GM23338 (cell line): ENCODE results near the gene SMC2. TPM values are rescaled to one million over a fixed set of nuclear protein-coding genes. Genes with fewer than 3 reads are reported as not detected.
A peak's percentile ranks its signal among the peaks of the same experiment; 100 is the strongest.

ENCODE experiments used
- ATAC-seq: fragments of 200-7000 bp; cut with Tn5 transposase; 3 replicates; pipeline ENCODE4 v1.9.1; 2020
- DNase-seq: peaks from one replicate; pipeline ENCODE4 v3.0.0-alpha.2; 2015; ENCODE audit warnings: low spot score
- H2AFZ ChIP-seq: fragments of 200-600 bp; sonication (generic); 2 replicates; pipeline ENCODE4 v1.8.0; 2016; ENCODE audit warnings: antibody characterized with exemption, mild to moderate bottlenecking, moderate library complexity
- H3F3A ChIP-seq: fragments of 200-600 bp; sonication (generic); replicated peaks from 2 replicates; pipeline ENCODE4 v1.8.0; 2017; ENCODE audit warnings: antibody characterized with exemption, mixed run types, low read depth
- H3K27ac ChIP-seq: fragments of 200-600 bp; sonication (generic); 2 replicates; pipeline ENCODE4 v1.6.1; 2016; ENCODE audit warnings: low read depth
- H3K27me3 ChIP-seq: fragments of 200-600 bp; sonication (generic); 2 replicates; pipeline ENCODE4 v1.8.0; 2016; ENCODE audit warnings: mild to moderate bottlenecking, mixed run types, moderate library complexity; ENCODE audit not compliant: insufficient read depth
- H3K36me3 ChIP-seq: fragments of 200-600 bp; sonication (generic); 2 replicates; pipeline ENCODE4 v1.8.0; 2016; ENCODE audit warnings: mild to moderate bottlenecking; ENCODE audit not compliant: insufficient read depth
- H3K4me1 ChIP-seq: fragments of 200-600 bp; sonication (generic); 2 replicates; pipeline ENCODE4 v1.8.0; 2016; ENCODE audit warnings: mild to moderate bottlenecking, moderate library complexity; ENCODE audit not compliant: insufficient read depth
- H3K4me2 ChIP-seq: fragments of 200-600 bp; sonication (generic); 2 replicates; pipeline ENCODE4 v1.7.1; 2017; ENCODE audit warnings: mixed run types
- H3K4me3 ChIP-seq: fragments of 200-600 bp; sonication (generic); 2 replicates; pipeline ENCODE4 v1.6.1; 2016; ENCODE audit warnings: mixed run types
- H3K79me2 ChIP-seq: fragments of 200-600 bp; sonication (generic); replicated peaks from 2 replicates; pipeline ENCODE4 v1.8.0; 2017; ENCODE audit warnings: mild to moderate bottlenecking; ENCODE audit not compliant: insufficient read depth
- H3K9me2 ChIP-seq: fragments of 200-600 bp; sonication (generic); 2 replicates; pipeline ENCODE4 v1.8.0; 2017; ENCODE audit not compliant: insufficient read depth
- H4K20me1 ChIP-seq: fragments of 200-600 bp; sonication (generic); replicated peaks from 2 replicates; pipeline ENCODE4 v1.8.0; 2017; ENCODE audit warnings: mild to moderate bottlenecking; ENCODE audit not compliant: insufficient read depth
- H3K27ac Mint-ChIP-seq: 2 replicates; pipeline ENCODE4 v1.8.0; 2020; ENCODE audit warnings: inconsistent platforms, mild to moderate bottlenecking, moderate library complexity, mixed read lengths
- H3K27me3 Mint-ChIP-seq: 3 replicates; pipeline ENCODE4 v1.8.0; 2022; ENCODE audit warnings: low read depth, mild to moderate bottlenecking, moderate library complexity, mixed read lengths, inconsistent platforms; ENCODE audit not compliant: insufficient read depth, poor library complexity
- H3K36me3 Mint-ChIP-seq: 3 replicates; pipeline ENCODE4 v1.8.0; 2021; ENCODE audit warnings: low read depth, mild to moderate bottlenecking, inconsistent platforms, moderate library complexity, mixed read lengths
- H3K4me1 Mint-ChIP-seq: 3 replicates; pipeline ENCODE4 v1.8.0; 2020; ENCODE audit warnings: mild to moderate bottlenecking, inconsistent platforms, mixed read lengths
- H3K4me3 Mint-ChIP-seq: 3 replicates; pipeline ENCODE4 v1.8.0; 2021; ENCODE audit warnings: moderate library complexity, mild to moderate bottlenecking, inconsistent platforms, mixed read lengths
- H3K9me3 Mint-ChIP-seq: 3 replicates; pipeline ENCODE4 v1.8.0; 2020; ENCODE audit warnings: moderate library complexity, mild to moderate bottlenecking, inconsistent platforms, mixed read lengths
- CREB1 ChIP-seq: fragments of 250-450 bp; sonication (Bioruptor Pico); IDR thresholded peaks from 2 replicates; pipeline ENCODE4 v1.5.0; 2020; ENCODE audit warnings: low read depth, mild to moderate bottlenecking, moderate library complexity
- EZH2 ChIP-seq: fragments of 200-600 bp; sonication (generic); IDR thresholded peaks from one replicate; pipeline ENCODE4 v1.8.0; 2017; ENCODE audit warnings: antibody characterized with exemption, mild to moderate bottlenecking, low read depth; ENCODE audit not compliant: unreplicated experiment
- NANOG ChIP-seq: IDR thresholded peaks from 2 replicates; pipeline ENCODE4 v1.6.1; 2016; ENCODE audit warnings: antibody characterized with exemption, borderline replicate concordance
- ZNF114 ChIP-seq: fragments of 250-450 bp; sonication (Bioruptor Pico); IDR thresholded peaks from 2 replicates; pipeline ENCODE4 v1.5.0; 2020; ENCODE audit warnings: mild to moderate bottlenecking, moderate library complexity
- ZNF331 ChIP-seq: fragments of 250-450 bp; sonication (Bioruptor Pico); IDR thresholded peaks from 2 replicates; pipeline ENCODE4 v1.5.0; 2020; ENCODE audit warnings: low read depth, mild to moderate bottlenecking, moderate library complexity
- polyA plus RNA-seq: library from polyadenylated mRNA; unstranded; fragments of >200 nt; fragmentation: Nextera tagmentation; extraction: Ambion mirVana; gene quantifications from 2 replicates; pipeline ENCODE4 v1.2.1, GENCODE V29; 2016
- total RNA-seq: library from RNA; depleted of rRNA; stranded (reverse); fragments of >200 nt; shearing (Covaris generic); gene quantifications from 2 replicates; pipeline ENCODE4 v1.2.3, GENCODE V29; 2014
- TF ChIP-seq, protein P1 (sequence below), 2 experiments: fragments of 200-600 bp in 1 of 2; sonication (generic) in 1 of 2; conservative IDR thresholded peaks; 2 replicates each; pipeline versions ENCODE4 v1.5.1 to v1.6.1; 2016 to 2017; ENCODE audit warnings: antibody characterized with exemption in 2 of 2, low read depth in 2 of 2, mild to moderate bottlenecking in 2 of 2, moderate library complexity in 1 of 2
- TF ChIP-seq, protein P2 (sequence below): IDR thresholded peaks from 2 replicates; pipeline ENCODE4 v1.6.1; 2016; ENCODE audit warnings: antibody characterized with exemption
- TF ChIP-seq, protein P3 (sequence below): IDR thresholded peaks from one replicate; pipeline ENCODE4 v1.6.1; 2018; ENCODE audit warnings: antibody characterized with exemption; ENCODE audit not compliant: unreplicated experiment

The SMC2 gene
- total and polyA plus RNA-seq, 2 experiments from 2014 or later, result 32.7 to 123 TPM

DNA sequence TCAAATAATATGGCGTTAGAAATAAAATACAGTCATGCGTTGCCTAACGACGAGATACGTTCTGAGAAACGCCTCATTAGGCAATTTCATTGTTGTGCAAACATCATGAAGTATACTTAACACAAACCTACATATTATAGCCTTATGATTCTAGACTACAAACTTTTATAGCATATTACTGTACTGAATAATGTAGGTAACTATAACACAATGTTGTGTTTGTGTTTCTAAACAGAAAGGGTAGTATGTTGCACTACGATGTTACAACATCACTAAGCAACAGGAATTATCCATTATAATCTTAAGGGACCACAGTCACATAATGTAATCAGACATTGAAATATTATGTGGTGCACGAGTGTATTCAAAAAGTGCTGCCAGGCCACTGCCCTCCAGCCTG lies 3.0 kb upstream of the SMC2 start:
- H3K27ac ChIP-seq, result no peak overlapping the region
- H3K27me3 Mint-ChIP-seq, result peaks cover 6% of the 10 kb centered on the region
- H3K27ac Mint-ChIP-seq, result no peak overlapping the region
- peaks cover 27% of the 10 kb centered on the region for H3K9me3 Mint-ChIP-seq
- no peak overlapping the region for H3K4me3 ChIP-seq
- ATAC-seq (no peak), DNase-seq (no peak)
- peaks cover 6% of the 10 kb centered on the region; the same call in 2 of the 3 replicates for H3K4me1 Mint-ChIP-seq
- no peaks in the 10 kb centered on the region for H3K36me3 Mint-ChIP-seq
- H3K4me1 ChIP-seq, result no peaks in the 10 kb centered on the region
- TF ChIP-seq, protein P1, sequence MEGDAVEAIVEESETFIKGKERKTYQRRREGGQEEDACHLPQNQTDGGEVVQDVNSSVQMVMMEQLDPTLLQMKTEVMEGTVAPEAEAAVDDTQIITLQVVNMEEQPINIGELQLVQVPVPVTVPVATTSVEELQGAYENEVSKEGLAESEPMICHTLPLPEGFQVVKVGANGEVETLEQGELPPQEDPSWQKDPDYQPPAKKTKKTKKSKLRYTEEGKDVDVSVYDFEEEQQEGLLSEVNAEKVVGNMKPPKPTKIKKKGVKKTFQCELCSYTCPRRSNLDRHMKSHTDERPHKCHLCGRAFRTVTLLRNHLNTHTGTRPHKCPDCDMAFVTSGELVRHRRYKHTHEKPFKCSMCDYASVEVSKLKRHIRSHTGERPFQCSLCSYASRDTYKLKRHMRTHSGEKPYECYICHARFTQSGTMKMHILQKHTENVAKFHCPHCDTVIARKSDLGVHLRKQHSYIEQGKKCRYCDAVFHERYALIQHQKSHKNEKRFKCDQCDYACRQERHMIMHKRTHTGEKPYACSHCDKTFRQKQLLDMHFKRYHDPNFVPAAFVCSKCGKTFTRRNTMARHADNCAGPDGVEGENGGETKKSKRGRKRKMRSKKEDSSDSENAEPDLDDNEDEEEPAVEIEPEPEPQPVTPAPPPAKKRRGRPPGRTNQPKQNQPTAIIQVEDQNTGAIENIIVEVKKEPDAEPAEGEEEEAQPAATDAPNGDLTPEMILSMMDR (conservative IDR thresholded peaks at IDR 0.05; ENCODE audit: low read depth in 2 of 2), result no peak
- TF ChIP-seq, protein P2, sequence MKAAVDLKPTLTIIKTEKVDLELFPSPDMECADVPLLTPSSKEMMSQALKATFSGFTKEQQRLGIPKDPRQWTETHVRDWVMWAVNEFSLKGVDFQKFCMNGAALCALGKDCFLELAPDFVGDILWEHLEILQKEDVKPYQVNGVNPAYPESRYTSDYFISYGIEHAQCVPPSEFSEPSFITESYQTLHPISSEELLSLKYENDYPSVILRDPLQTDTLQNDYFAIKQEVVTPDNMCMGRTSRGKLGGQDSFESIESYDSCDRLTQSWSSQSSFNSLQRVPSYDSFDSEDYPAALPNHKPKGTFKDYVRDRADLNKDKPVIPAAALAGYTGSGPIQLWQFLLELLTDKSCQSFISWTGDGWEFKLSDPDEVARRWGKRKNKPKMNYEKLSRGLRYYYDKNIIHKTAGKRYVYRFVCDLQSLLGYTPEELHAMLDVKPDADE, result no peak
- TF ChIP-seq, protein P3, sequence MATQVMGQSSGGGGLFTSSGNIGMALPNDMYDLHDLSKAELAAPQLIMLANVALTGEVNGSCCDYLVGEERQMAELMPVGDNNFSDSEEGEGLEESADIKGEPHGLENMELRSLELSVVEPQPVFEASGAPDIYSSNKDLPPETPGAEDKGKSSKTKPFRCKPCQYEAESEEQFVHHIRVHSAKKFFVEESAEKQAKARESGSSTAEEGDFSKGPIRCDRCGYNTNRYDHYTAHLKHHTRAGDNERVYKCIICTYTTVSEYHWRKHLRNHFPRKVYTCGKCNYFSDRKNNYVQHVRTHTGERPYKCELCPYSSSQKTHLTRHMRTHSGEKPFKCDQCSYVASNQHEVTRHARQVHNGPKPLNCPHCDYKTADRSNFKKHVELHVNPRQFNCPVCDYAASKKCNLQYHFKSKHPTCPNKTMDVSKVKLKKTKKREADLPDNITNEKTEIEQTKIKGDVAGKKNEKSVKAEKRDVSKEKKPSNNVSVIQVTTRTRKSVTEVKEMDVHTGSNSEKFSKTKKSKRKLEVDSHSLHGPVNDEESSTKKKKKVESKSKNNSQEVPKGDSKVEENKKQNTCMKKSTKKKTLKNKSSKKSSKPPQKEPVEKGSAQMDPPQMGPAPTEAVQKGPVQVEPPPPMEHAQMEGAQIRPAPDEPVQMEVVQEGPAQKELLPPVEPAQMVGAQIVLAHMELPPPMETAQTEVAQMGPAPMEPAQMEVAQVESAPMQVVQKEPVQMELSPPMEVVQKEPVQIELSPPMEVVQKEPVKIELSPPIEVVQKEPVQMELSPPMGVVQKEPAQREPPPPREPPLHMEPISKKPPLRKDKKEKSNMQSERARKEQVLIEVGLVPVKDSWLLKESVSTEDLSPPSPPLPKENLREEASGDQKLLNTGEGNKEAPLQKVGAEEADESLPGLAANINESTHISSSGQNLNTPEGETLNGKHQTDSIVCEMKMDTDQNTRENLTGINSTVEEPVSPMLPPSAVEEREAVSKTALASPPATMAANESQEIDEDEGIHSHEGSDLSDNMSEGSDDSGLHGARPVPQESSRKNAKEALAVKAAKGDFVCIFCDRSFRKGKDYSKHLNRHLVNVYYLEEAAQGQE, result no peak
- no peak overlapping the region for H3K4me3 Mint-ChIP-seq
- H3K27me3 ChIP-seq, result no peaks in the 10 kb centered on the region
- no peaks in the 10 kb centered on the region for H3K36me3 ChIP-seq
- H3K4me2 ChIP-seq, result no peak overlapping the region
- no peaks in the 10 kb centered on the region for H3F3A ChIP-seq
- H3K9me2 ChIP-seq, result 0 out of 2 replicates have a peak, but pooled peaks cover 3% of the 10 kb centered on the region
- no peak overlapping the region for H2AFZ ChIP-seq
- H4K20me1 ChIP-seq, result no peaks in the 10 kb centered on the region
- H3K79me2 ChIP-seq, result peaks cover 16% of the 10 kb centered on the region

DNA sequence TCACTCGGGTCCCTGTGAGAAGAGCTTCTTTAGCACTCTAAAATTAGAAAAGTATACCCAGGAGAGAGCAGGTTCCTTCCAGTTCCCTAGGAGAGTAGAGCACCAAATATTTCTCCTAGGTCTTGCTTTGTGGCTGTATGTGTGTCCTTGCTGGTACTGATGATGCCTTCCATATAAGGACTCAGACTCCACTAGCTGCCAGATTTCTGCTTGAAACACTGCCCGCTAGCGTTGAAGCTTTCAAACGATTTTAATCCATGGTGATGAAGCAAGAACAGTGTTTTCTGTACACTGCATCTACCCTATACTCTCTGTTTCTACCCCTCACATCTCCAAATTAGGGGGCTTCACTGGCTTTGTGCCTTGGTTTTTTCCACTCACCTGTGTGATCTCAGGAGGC lies 2.4 kb upstream of the SMC2 start:
- Mint-ChIP-seq H3K4me3 (no peak overlapping the region), H3K4me1 (peaks cover 6% of the 10 kb centered on the region; the same call in 2 of the 3 replicates), H3K27me3 (peaks cover 6% of the 10 kb centered on the region), H3K27ac (no peak overlapping the region), H3K36me3 (no peaks in the 10 kb centered on the region), H3K9me3 (peaks cover 27% of the 10 kb centered on the region)
- Histone ChIP-seq H2AFZ (no peak overlapping the region), H3F3A (no peaks in the 10 kb centered on the region), H3K27ac (no peak overlapping the region), H3K4me2 (no peak overlapping the region), H4K20me1 (no peaks in the 10 kb centered on the region), H3K9me2 (0 out of 2 replicates have a peak, but pooled peaks cover 3% of the 10 kb centered on the region), H3K27me3 (no peaks in the 10 kb centered on the region), H3K79me2 (peaks cover 22% of the 10 kb centered on the region), H3K4me1 (no peaks in the 10 kb centered on the region), H3K4me3 (no peak overlapping the region), H3K36me3 (no peaks in the 10 kb centered on the region)
- TF ChIP-seq NANOG, result no peak
- no peak for TF ChIP-seq ZNF331 (CRISPR knock-in tag)
- no peak for TF ChIP-seq EZH2
- TF ChIP-seq, protein P1 (conservative IDR thresholded peaks at IDR 0.05; ENCODE audit: low read depth in 2 of 2), result peak in 1 of 2 experiments; percentile 21; a peak in 1 of 4 replicates
- TF ChIP-seq CREB1 (CRISPR knock-in tag), result no peak
- no peak for TF ChIP-seq ZNF114 (CRISPR knock-in tag)
- DNase-seq (peak; percentile 2), ATAC-seq (no peak)
